Endothelial cell (in vitro differentiated cells): ENCODE data around the gene SMURF1. TPM values are rescaled to one million over a fixed set of nuclear protein-coding genes. Genes with fewer than 3 reads are reported as not detected.

Experiments
- DNase-seq: peaks from one replicate; pipeline ENCODE4 v3.0.0; 2021; ENCODE audit warnings: low spot score
- H3K27ac Mint-ChIP-seq: one replicate; pipeline ENCODE4 v1.8.0; 2021; ENCODE audit warnings: mixed read lengths, inconsistent platforms; ENCODE audit not compliant: unreplicated experiment
- H3K27me3 Mint-ChIP-seq: one replicate; pipeline ENCODE4 v1.8.0; 2021; ENCODE audit warnings: mild to moderate bottlenecking, moderate library complexity, mixed read lengths, inconsistent platforms; ENCODE audit not compliant: unreplicated experiment
- H3K36me3 Mint-ChIP-seq: one replicate; pipeline ENCODE4 v1.8.0; 2021; ENCODE audit warnings: mild to moderate bottlenecking, low read depth, mixed read lengths, inconsistent platforms; ENCODE audit not compliant: unreplicated experiment
- H3K4me1 Mint-ChIP-seq: one replicate; pipeline ENCODE4 v1.8.0; 2021; ENCODE audit warnings: mild to moderate bottlenecking, mixed read lengths, inconsistent platforms; ENCODE audit not compliant: unreplicated experiment
- H3K4me3 Mint-ChIP-seq: one replicate; pipeline ENCODE4 v1.8.0; 2021; ENCODE audit warnings: mild to moderate bottlenecking, mixed read lengths, inconsistent platforms; ENCODE audit not compliant: unreplicated experiment
- H3K9me3 Mint-ChIP-seq: one replicate; pipeline ENCODE4 v1.8.0; 2021; ENCODE audit warnings: mixed read lengths, inconsistent platforms; ENCODE audit not compliant: unreplicated experiment
- CTCF ChIP-seq: fragments of 200-600 bp; sonication (generic); IDR thresholded peaks from one replicate; pipeline ENCODE4 v1.5.0; 2021; ENCODE audit warnings: antibody characterized with exemption; ENCODE audit not compliant: unreplicated experiment
- total RNA-seq: library from RNA; stranded (reverse); fragmentation: NEBNext Ultra II Directional; extraction: Animal tissue kit (Norgen Biotek cat#: 25700); gene quantifications from one replicate; pipeline ENCODE4 v1.2.1, GENCODE V29; 2021; ENCODE audit not compliant: unreplicated experiment

Gene SMURF1
- total RNA-seq, 1 donor from 2014 or later, result 32.5 TPM

- DNase-seq, result no peak
- H3K27ac Mint-ChIP-seq, result no peak overlapping the region
- H3K9me3 Mint-ChIP-seq, result no peaks in the 10 kb centered on the region
- peaks cover 12% of the 10 kb centered on the region for H3K36me3 Mint-ChIP-seq
- no peaks in the 10 kb centered on the region for H3K27me3 Mint-ChIP-seq
- H3K4me1 Mint-ChIP-seq, result peaks cover 9% of the 10 kb centered on the region
- H3K4me3 Mint-ChIP-seq, result no peak overlapping the region
- no peak for TF ChIP-seq CTCF
These were observed 21.1 kb downstream of the SMURF1 start for GRCh38 chr7:99122762-99123161.

- Mint-ChIP-seq H3K36me3 (peaks cover 12% of the 10 kb centered on the region), H3K4me3 (no peak overlapping the region), H3K9me3 (no peaks in the 10 kb centered on the region), H3K4me1 (peaks cover 3% of the 10 kb centered on the region), H3K27ac (no peak overlapping the region), H3K27me3 (no peaks in the 10 kb centered on the region)
- no peak for TF ChIP-seq CTCF
- no peak for DNase-seq
These were observed 22.3 kb downstream of the SMURF1 start for GRCh38 chr7:99121496-99122021.

GRCh38 chr7:99120916-99121315 is 23.0 kb downstream of the SMURF1 start:
- Mint-ChIP-seq H3K36me3 (peaks cover 12% of the 10 kb centered on the region), H3K27ac (no peak overlapping the region), H3K9me3 (no peaks in the 10 kb centered on the region), H3K4me3 (no peak overlapping the region), H3K27me3 (no peaks in the 10 kb centered on the region), H3K4me1 (peaks cover 3% of the 10 kb centered on the region)
- TF ChIP-seq CTCF, result no peak
- DNase-seq, result no peak

- Mint-ChIP-seq H3K27me3 (no peaks in the 10 kb centered on the region), H3K4me3 (no peak overlapping the region), H3K27ac (no peak overlapping the region), H3K36me3 (peaks cover 12% of the 10 kb centered on the region), H3K4me1 (peaks cover 3% of the 10 kb centered on the region), H3K9me3 (no peaks in the 10 kb centered on the region)
- DNase-seq, result no peak
- no peak for TF ChIP-seq CTCF
These were observed 23.4 kb downstream of the SMURF1 start for GRCh38 chr7:99120501-99120900.

GRCh38 chr7:99118077-99118476 is 25.8 kb downstream of the SMURF1 start:
- Mint-ChIP-seq H3K9me3 (no peaks in the 10 kb centered on the region), H3K36me3 (peaks cover 12% of the 10 kb centered on the region), H3K4me1 (peaks cover 3% of the 10 kb centered on the region), H3K27ac (no peak overlapping the region), H3K4me3 (no peak overlapping the region), H3K27me3 (no peaks in the 10 kb centered on the region)
- no peak for DNase-seq
- TF ChIP-seq CTCF, result no peak
